Embryonic facial prominence (tissue), 1 donor: ENCODE results near the gene DISP2.

Source experiments
- DNase-seq: peaks from one replicate; pipeline ENCODE4 v3.0.0-alpha.2; 2016; ENCODE audit errors: extremely low spot score

The DISP2 gene

GRCh38 chr15:40388941-40389823 lies 31.2 kb downstream of the DISP2 start:
- DNase-seq = no peak

DNA sequence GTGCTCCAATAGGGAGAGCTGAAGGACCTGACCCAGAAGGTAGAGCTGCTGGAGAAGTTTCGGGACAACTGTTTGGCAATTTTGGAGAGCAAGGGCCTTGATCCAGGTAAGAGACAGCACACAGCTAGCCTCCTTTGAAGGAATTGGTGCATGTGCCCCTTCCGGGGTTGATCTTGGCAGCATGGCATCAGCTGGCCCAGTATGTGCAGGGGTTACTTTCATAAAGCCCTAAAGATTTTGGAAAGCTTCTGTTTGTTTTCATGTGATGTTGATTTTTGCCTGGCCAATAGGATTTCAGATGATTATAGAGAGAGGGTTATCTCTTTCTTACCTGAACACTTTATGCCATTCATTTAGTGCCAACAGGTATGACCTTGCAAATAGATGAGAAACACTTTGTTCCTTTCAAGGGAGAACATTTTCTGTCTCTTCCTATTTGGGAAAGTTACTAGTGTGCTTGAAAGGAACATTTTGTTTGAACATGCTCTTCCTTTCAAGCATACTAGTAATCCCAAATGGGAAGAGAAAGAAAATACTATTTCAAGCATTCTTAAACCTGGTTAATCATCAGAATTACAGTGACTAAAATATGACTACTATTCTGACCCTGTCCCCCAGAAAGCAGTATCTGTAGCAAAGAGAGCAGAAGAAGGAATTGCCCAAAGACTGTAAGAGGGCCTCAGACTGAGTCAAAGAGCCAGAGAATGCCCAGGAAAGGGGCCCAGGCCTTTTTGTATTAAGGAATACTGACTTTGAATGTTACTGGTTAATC lies 32.0 kb downstream of the DISP2 start:
- DNase-seq = no peak

GRCh38 chr15:40392986-40393948 lies 35.2 kb downstream of the DISP2 start:
- no peak for DNase-seq

- DNase-seq = no peak
Observed at GRCh38 chr15:40397688-40398412, 39.8 kb downstream of the DISP2 start.

GRCh38 chr15:40398413-40398873 lies 40.4 kb downstream of the DISP2 start:
- DNase-seq = no peak

DNA sequence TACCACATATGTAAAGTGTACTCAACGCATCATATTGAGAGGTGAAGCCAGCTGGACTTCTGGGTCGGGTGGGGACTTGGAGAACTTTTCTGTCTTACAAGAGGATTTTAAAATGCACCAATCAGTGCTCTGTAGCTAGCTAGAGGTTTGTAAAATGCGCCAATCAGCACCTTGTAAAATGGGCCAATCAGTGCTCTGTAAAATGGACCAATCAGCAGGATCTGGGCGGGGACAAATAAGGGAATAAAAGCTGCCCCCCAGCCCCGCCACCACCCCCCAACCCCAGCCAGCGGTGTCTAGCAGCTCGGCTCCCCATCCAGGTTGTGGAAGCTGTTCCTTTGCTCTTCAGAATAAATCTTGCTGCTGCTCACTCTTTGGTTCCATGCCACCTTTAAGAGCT lies 41.4 kb downstream of the DISP2 start:
- no peak for DNase-seq

- DNase-seq = peak; percentile 76
Observed at GRCh38 chr15:40405501-40406381, 47.7 kb downstream of the DISP2 start, which contains the start of gene IVD. Gene IVD, plus strand, starts transcription at chr15:40405795. Its CDS starts 33 bp downstream, at chr15:40405828.

DNA sequence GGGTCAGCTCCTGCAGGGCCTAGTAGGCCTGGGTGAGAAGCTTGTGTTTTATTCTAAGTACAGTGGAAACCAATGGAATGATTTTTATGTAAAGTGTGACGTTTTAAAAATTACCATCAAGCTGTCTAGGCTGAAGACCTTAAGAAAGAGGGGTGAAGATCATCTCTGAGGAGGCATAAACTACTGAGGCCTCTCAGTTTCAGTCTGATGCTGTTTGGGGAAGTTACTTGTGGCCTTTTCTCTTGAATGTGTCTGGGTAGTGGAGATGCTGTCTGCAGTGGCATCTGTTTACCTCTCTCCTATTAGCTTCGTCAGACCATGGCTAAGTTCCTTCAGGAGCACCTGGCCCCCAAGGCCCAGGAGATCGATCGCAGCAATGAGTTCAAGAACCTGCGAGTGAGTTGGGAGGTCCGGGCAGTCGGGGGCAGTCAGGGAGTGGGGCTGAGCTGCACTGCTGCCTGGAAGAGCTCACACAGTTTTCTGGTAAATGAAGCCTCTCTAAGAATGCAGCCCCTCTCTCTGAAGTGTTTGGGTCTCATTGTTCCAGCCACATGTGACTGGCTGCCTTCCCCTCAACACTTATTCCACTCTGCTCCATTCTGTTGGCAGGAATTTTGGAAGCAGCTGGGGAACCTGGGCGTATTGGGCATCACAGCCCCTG lies 49.4 kb downstream of the DISP2 start:
- DNase-seq = no peak

- DNase-seq = no peak
Observed at GRCh38 chr15:40409366-40409765, 51.3 kb downstream of the DISP2 start.

DNA sequence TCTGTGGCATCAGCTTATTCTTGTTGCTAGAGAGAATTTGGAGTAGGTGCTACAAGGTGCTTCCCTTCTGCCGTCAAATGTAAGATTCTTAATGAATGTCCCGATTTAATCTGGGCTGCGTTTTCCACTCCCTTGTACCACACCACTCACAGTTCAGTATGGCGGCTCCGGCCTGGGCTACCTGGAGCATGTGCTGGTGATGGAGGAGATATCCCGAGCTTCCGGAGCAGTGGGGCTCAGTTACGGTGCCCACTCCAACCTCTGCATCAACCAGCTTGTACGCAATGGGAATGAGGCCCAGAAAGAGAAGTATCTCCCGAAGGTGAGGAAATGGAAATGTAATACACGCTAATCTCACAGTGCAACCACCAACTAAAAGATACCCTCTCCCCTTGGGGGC lies 52.5 kb downstream of the DISP2 start:
- no peak for DNase-seq

DNA sequence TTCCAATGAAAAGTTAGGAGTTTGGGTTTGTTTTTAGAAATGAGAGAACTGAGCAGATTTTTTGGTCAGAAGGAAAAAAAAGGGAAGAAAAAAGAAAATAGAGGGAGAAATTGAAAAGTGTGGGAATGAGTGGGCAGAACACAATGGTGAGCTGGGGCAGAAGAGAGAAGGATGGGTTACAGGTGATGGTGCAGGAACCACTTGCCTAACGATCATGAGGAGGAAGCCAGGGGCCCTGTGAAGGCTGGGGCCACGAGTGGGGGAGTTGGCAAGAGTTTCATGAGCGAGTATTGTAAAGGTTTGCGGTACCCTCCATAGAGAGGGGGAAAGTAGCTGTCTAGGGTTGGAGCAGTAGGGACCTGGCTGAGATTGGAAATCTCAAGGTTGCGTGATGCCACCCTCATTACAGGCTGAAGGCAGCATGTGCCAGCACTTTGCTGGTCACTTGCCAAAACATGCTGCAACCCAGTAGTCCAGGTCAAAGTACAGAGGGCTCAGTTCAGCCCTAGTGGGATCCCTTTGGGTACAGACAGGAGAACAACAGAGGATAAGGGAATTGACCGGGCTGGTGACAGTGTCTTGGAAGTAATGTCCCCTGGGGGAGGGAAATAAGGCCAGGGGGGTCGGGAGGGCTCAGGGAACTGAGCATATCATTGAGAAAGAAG lies 54.2 kb downstream of the DISP2 start:
- DNase-seq = no peak

- no peak for DNase-seq
Observed at GRCh38 chr15:40413036-40413435, 55.0 kb downstream of the DISP2 start.

DNA sequence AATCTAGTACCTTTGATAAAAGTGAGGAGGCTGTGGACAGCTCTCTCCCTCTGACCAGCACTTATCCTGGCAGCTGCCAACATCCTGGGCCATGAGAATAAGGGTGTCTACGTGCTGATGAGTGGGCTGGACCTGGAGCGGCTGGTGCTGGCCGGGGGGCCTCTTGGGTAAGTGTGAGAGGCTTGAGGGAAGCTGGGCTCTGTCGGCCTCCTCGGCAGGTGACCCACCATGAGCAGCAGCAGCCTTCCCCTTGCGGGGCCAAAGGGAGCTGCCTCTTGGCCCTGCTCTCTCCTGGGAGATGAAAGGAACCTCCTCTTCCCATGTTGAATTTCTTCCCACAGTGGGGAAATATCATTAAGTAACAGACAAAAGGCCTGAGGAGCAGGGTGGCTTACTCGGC lies 56.8 kb downstream of the DISP2 start:
- DNase-seq = no peak

GRCh38 chr15:40415226-40415625 lies 57.2 kb downstream of the DISP2 start:
- no peak for DNase-seq

DNA sequence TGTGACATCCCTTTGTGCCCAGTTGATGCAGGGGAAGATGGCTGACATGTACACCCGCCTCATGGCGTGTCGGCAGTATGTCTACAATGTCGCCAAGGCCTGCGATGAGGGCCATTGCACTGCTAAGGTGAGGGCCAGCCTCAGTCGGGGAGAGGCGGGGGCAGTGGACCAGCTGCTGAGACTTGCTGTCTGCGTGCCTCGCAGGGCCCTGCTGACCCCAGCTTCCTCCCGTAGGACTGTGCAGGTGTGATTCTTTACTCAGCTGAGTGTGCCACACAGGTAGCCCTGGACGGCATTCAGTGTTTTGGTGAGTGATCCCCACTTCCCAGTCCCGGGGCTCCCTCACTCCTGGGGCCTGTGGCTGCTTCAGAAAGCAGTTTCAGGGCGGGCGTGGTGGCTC lies 58.0 kb downstream of the DISP2 start:
- DNase-seq = no peak

- DNase-seq = no peak
Observed at GRCh38 chr15:40418126-40418525, 60.1 kb downstream of the DISP2 start.

- DNase-seq = no peak
Observed at GRCh38 chr15:40420071-40420713, 62.2 kb downstream of the DISP2 start.

DNA sequence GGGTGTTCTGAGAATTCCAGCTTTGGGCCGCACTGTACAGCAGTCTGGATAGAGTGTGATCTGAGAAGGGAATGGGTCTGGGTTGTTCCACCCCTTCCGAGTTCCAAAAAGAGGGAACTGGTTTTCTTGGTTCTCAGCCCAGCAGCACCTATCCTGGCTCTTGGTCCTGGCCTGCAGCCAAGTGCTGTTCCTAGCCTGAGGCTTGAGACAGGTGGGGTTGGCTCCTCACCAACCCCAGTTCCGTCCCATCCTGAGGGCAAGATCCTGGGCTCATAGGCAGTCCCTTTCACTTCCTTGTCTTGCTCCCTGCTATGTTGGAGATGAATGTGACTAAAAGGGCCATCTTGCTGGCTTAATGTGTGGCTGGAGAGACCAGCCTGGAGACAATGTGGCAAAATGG lies 62.8 kb downstream of the DISP2 start:
- DNase-seq = no peak
